ENCODE measurements around the gene GPR161. TPM values are rescaled to one million over a fixed set of nuclear protein-coding genes. Genes with fewer than 3 reads are reported as not detected.

Gene GPR161
- total RNA-seq, 1 donor from 2014 or later = 21.9 TPM

- no peak overlapping the region for H3K4me3 ChIP-seq (ENCODE audit: insufficient read depth, low read depth, low read length)
- H3K4me1 ChIP-seq (ENCODE audit: insufficient read depth, low read length) = peaks cover 5% of the 10 kb centered on the region
- H3K4me3 Mint-ChIP-seq (ENCODE audit: unreplicated experiment) = no peak overlapping the region
- H2AFZ ChIP-seq (ENCODE audit: low read depth, low read length) = no peak overlapping the region
- FAIRE-seq (no peak), DNase-seq (ENCODE audit: low read depth) (no peak)
- H3K79me2 ChIP-seq (ENCODE audit: insufficient read depth, low read length) = no peaks in the 10 kb centered on the region
- H3K27ac Mint-ChIP-seq (ENCODE audit: unreplicated experiment) = no peak overlapping the region
- H3K36me3 Mint-ChIP-seq (ENCODE audit: low read depth, unreplicated experiment) = no peaks in the 10 kb centered on the region
- H4K20me1 ChIP-seq (ENCODE audit: insufficient read depth, low read length) = no peaks in the 10 kb centered on the region
- H3K27ac ChIP-seq (ENCODE audit: low read depth, low read length) = no peak overlapping the region
- no peaks in the 10 kb centered on the region for H3K27me3 ChIP-seq (ENCODE audit: insufficient read depth, low read length)
- H3K4me2 ChIP-seq (ENCODE audit: low read length) = no peak overlapping the region
- H3K4me1 Mint-ChIP-seq (ENCODE audit: low read depth, unreplicated experiment) = peaks cover 3% of the 10 kb centered on the region
- no peak for TF ChIP-seq EZH2 (IDR thresholded peaks at IDR 0.05; ENCODE audit: insufficient read depth, low read length)
- no peak for TF ChIP-seq CTCF (IDR thresholded peaks at IDR 0.05; ENCODE audit: insufficient read depth, low read depth, low read length)
- no peaks in the 10 kb centered on the region for H3K9me3 ChIP-seq (ENCODE audit: insufficient read depth, low read depth, low read length)
- H3K36me3 ChIP-seq (ENCODE audit: insufficient read depth, low read length) = no peaks in the 10 kb centered on the region
- H3K9ac ChIP-seq (ENCODE audit: low read length) = no peak overlapping the region
- H3K27me3 Mint-ChIP-seq (ENCODE audit: low read depth, unreplicated experiment) = no peaks in the 10 kb centered on the region
- H3K9me3 Mint-ChIP-seq (ENCODE audit: unreplicated experiment) = no peaks in the 10 kb centered on the region
Observed at GRCh38 chr1:168141871-168142385, 5.2 kb upstream of the GPR161 start.

DNA sequence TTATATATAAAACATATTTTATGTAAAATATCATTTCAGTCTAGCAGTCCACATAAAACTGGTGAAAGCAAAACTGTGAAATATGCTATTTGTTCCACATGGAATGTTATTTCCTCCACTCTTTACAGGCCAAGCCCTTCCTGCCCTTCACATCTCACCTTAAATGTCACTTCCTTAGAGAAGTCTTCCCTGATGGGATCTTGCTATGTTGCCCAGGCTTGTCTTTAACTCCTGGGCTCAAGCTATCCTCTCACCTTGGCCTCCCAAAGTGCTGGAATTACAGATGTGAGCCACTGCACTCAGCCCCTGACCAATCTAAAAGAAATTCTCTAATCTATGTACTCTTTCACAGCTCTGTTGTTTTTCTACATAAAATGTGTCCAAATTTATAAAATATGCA is 2.3 kb upstream of the GPR161 start:
- H2AFZ ChIP-seq (ENCODE audit: low read depth, low read length) = no peak overlapping the region
- peaks cover 16% of the 10 kb centered on the region for H3K79me2 ChIP-seq (ENCODE audit: insufficient read depth, low read length)
- H3K9ac ChIP-seq (ENCODE audit: low read length) = no peak overlapping the region
- no peaks in the 10 kb centered on the region for H3K36me3 ChIP-seq (ENCODE audit: insufficient read depth, low read length)
- H3K4me2 ChIP-seq (ENCODE audit: low read length) = no peak overlapping the region
- TF ChIP-seq CTCF (IDR thresholded peaks at IDR 0.05; ENCODE audit: insufficient read depth, low read depth, low read length) (no peak), EZH2 (IDR thresholded peaks at IDR 0.05; ENCODE audit: insufficient read depth, low read length) (no peak)
- H3K4me3 ChIP-seq (ENCODE audit: insufficient read depth, low read depth, low read length) = no peak overlapping the region
- Mint-ChIP-seq H3K27ac (ENCODE audit: unreplicated experiment) (no peak overlapping the region), H3K4me3 (ENCODE audit: unreplicated experiment) (no peak overlapping the region), H3K4me1 (ENCODE audit: low read depth, unreplicated experiment) (peaks cover 2% of the 10 kb centered on the region), H3K27me3 (ENCODE audit: low read depth, unreplicated experiment) (no peaks in the 10 kb centered on the region), H3K9me3 (ENCODE audit: unreplicated experiment) (no peaks in the 10 kb centered on the region), H3K36me3 (ENCODE audit: low read depth, unreplicated experiment) (no peaks in the 10 kb centered on the region)
- H3K27ac ChIP-seq (ENCODE audit: low read depth, low read length) = no peak overlapping the region
- no peaks in the 10 kb centered on the region for H3K9me3 ChIP-seq (ENCODE audit: insufficient read depth, low read depth, low read length)
- H3K27me3 ChIP-seq (ENCODE audit: insufficient read depth, low read length) = no peaks in the 10 kb centered on the region
- no peak for FAIRE-seq
- no peak for DNase-seq (ENCODE audit: low read depth)
- peaks cover 16% of the 10 kb centered on the region for H4K20me1 ChIP-seq (ENCODE audit: insufficient read depth, low read length)
- H3K4me1 ChIP-seq (ENCODE audit: insufficient read depth, low read length) = peaks cover 18% of the 10 kb centered on the region

DNA sequence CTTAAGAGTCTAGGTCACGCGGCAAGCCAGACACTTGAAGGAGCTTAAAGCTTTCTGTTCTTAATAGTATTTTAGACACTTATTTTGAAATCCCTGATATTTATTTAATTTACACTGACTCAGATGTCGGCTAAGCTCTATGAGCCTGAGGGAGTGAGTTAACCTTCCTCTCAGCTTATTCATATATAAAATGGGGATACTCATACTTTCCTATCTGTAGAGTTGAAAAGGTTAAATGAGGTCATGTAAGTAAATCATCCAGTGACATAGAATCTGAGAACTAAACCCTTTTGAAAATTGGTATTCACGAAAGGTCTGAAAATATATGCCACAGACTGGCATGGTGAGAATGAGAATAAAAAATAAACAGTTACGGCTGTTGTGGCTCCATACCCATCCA is 1.4 kb upstream of the GPR161 start:
- no peaks in the 10 kb centered on the region for H3K36me3 Mint-ChIP-seq (ENCODE audit: low read depth, unreplicated experiment)
- no peak overlapping the region for H3K4me2 ChIP-seq (ENCODE audit: low read length)
- TF ChIP-seq EZH2 (IDR thresholded peaks at IDR 0.05; ENCODE audit: insufficient read depth, low read length) = no peak
- TF ChIP-seq CTCF (IDR thresholded peaks at IDR 0.05; ENCODE audit: insufficient read depth, low read depth, low read length) = no peak
- FAIRE-seq = no peak
- H3K4me3 ChIP-seq (ENCODE audit: insufficient read depth, low read depth, low read length) = peak overlapping the region; percentile 72
- peaks cover 18% of the 10 kb centered on the region for H3K4me1 ChIP-seq (ENCODE audit: insufficient read depth, low read length)
- H3K9ac ChIP-seq (ENCODE audit: low read length) = no peak overlapping the region
- no peaks in the 10 kb centered on the region for H3K27me3 ChIP-seq (ENCODE audit: insufficient read depth, low read length)
- DNase-seq (ENCODE audit: low read depth) = no peak
- no peaks in the 10 kb centered on the region for H3K9me3 Mint-ChIP-seq (ENCODE audit: unreplicated experiment)
- H3K27ac ChIP-seq (ENCODE audit: low read depth, low read length) = no peak overlapping the region
- H4K20me1 ChIP-seq (ENCODE audit: insufficient read depth, low read length) = peaks cover 16% of the 10 kb centered on the region
- H3K27me3 Mint-ChIP-seq (ENCODE audit: low read depth, unreplicated experiment) = no peaks in the 10 kb centered on the region
- H3K36me3 ChIP-seq (ENCODE audit: insufficient read depth, low read length) = no peaks in the 10 kb centered on the region
- no peak overlapping the region for H3K27ac Mint-ChIP-seq (ENCODE audit: unreplicated experiment)
- peaks cover 16% of the 10 kb centered on the region for H3K79me2 ChIP-seq (ENCODE audit: insufficient read depth, low read length)
- H3K4me3 Mint-ChIP-seq (ENCODE audit: unreplicated experiment) = peak overlapping the region; percentile 99
- H3K9me3 ChIP-seq (ENCODE audit: insufficient read depth, low read depth, low read length) = no peaks in the 10 kb centered on the region
- H3K4me1 Mint-ChIP-seq (ENCODE audit: low read depth, unreplicated experiment) = peaks cover 2% of the 10 kb centered on the region
- no peak overlapping the region for H2AFZ ChIP-seq (ENCODE audit: low read depth, low read length)

Data from astrocyte (in vitro differentiated cells and primary cell).